IMR-90 (cell line): ENCODE data around the gene CCDC141. TPM values are rescaled to one million over a fixed set of nuclear protein-coding genes. Genes with fewer than 3 reads are reported as not detected.

Source experiments
- ATAC-seq: fragments of 200-7000 bp; cut with Tn5 transposase; 2 replicates; pipeline ENCODE4 v1.9.1; 2020; ENCODE audit warnings: low read depth, mild to moderate bottlenecking, moderate library complexity
- BruUV-seq: library from RNA; stranded (reverse); fragments of 400-500 nt; replicated peaks from 2 replicates; lab custom pipeline; 2021; lab: Mats Ljungman, UMichigan
- CTCF ChIA-PET: fragments of 300-600 bp; formaldehyde crosslinking; extraction: SDS; loops from one replicate; lab custom pipeline; 2021; ENCODE audit warnings: antibody characterized with exemption; lab: Yijun Ruan, JAX
- POLR2A ChIA-PET: fragments of 300-600 bp; sonication (Branson Sonifier 250); formaldehyde crosslinking; loops from one replicate; lab custom pipeline; 2022; ENCODE audit warnings: antibody characterized with exemption; ENCODE audit not compliant: unreplicated experiment; lab: Charles Lee
- DNase-seq: peaks from one replicate; pipeline ENCODE4 v3.0.0; 2013
- H2AFZ ChIP-seq: replicated peaks from 2 replicates; pipeline ENCODE3; 2013; ENCODE audit warnings: low read length, mild to moderate bottlenecking; ENCODE audit not compliant: poor library complexity
- H2AK5ac ChIP-seq: 2 replicates; pipeline ENCODE4 v1.6.1; 2013; ENCODE audit warnings: low read depth, low read length, inconsistent platforms
- H2AK9ac ChIP-seq: replicated peaks from 2 replicates; pipeline ENCODE3; 2013; ENCODE audit warnings: mild to moderate bottlenecking, low read depth, low read length, moderate library complexity; ENCODE audit not compliant: poor library complexity
- H2BK120ac ChIP-seq: 2 replicates; pipeline ENCODE4 v1.6.1; 2013; ENCODE audit warnings: low read depth, low read length, inconsistent platforms
- H2BK15ac ChIP-seq: 3 replicates; pipeline ENCODE4 v1.6.1; 2013; ENCODE audit warnings: low read depth, low read length, inconsistent platforms
- H2BK20ac ChIP-seq: 2 replicates; pipeline ENCODE4 v1.6.1; 2013; ENCODE audit warnings: low read depth, mild to moderate bottlenecking, inconsistent platforms, low read length, moderate library complexity
- H2BK5ac ChIP-seq: 2 replicates; pipeline ENCODE4 v1.6.1; 2013; ENCODE audit warnings: mild to moderate bottlenecking, low read depth, low read length, inconsistent platforms; ENCODE audit not compliant: poor library complexity, severe bottlenecking
- H3K14ac ChIP-seq: replicated peaks from 2 replicates; pipeline ENCODE4 v1.6.1; 2013; ENCODE audit warnings: low read depth, low read length, inconsistent platforms
- H3K18ac ChIP-seq: 2 replicates; pipeline ENCODE4 v1.6.1; 2013; ENCODE audit warnings: low read depth, low read length, control low read depth
- H3K23ac ChIP-seq: 2 replicates; pipeline ENCODE4 v1.6.1; 2013; ENCODE audit warnings: low read depth, low read length, inconsistent platforms
- H3K27ac ChIP-seq: 2 replicates; pipeline ENCODE4 v1.5.1; 2013; ENCODE audit warnings: mild to moderate bottlenecking, control low read depth, low read length; ENCODE audit not compliant: insufficient read depth
- H3K27me3 ChIP-seq: 2 replicates; pipeline ENCODE4 v1.6.1; 2013; ENCODE audit warnings: low read length; ENCODE audit not compliant: control insufficient read depth, insufficient read depth
- H3K36me3 ChIP-seq: 2 replicates; pipeline ENCODE4 v1.6.1; 2013; ENCODE audit warnings: low read length, mixed read lengths; ENCODE audit not compliant: control insufficient read depth, insufficient read depth
- H3K4ac ChIP-seq: 2 replicates; pipeline ENCODE4 v1.6.1; 2013; ENCODE audit warnings: low read depth, low read length, inconsistent platforms
- H3K4me1 ChIP-seq: 2 replicates; pipeline ENCODE4 v1.6.1; 2013; ENCODE audit warnings: low read length, mixed read lengths; ENCODE audit not compliant: control insufficient read depth, insufficient read depth
- H3K4me2 ChIP-seq: 2 replicates; pipeline ENCODE4 v1.6.1; 2013; ENCODE audit warnings: low read depth, mild to moderate bottlenecking, control low read depth, low read length, moderate library complexity
- H3K4me3 ChIP-seq: 2 replicates; pipeline ENCODE4 v1.5.1; 2013; ENCODE audit warnings: low read depth, mild to moderate bottlenecking, control low read depth, low read length, moderate library complexity; ENCODE audit not compliant: insufficient read depth
- H3K56ac ChIP-seq: 2 replicates; pipeline ENCODE4 v1.6.1; 2013; ENCODE audit warnings: low read length, inconsistent platforms; ENCODE audit not compliant: insufficient read depth; ENCODE audit errors: extremely low read depth
- H3K79me1 ChIP-seq, 2 experiments: 2 replicates each; pipeline ENCODE4 v1.6.1; 2013; ENCODE audit warnings: low read length in 2 of 2, inconsistent platforms in 1 of 2, low read depth in 1 of 2
- H3K9ac ChIP-seq: 2 replicates; pipeline ENCODE4 v1.6.1; 2013; ENCODE audit warnings: low read depth, low read length, control low read depth
- H3K9me1 ChIP-seq: 2 replicates; pipeline ENCODE4 v1.6.1; 2013; ENCODE audit warnings: low read length, inconsistent platforms; ENCODE audit not compliant: insufficient read depth
- H3K9me3 ChIP-seq: 2 replicates; pipeline ENCODE4 v1.6.1; 2013; ENCODE audit warnings: low read length; ENCODE audit not compliant: control insufficient read depth, insufficient read depth
- H4K20me1 ChIP-seq: 2 replicates; pipeline ENCODE4 v1.6.1; 2013; ENCODE audit warnings: low read length, inconsistent platforms; ENCODE audit not compliant: insufficient read depth
- H4K5ac ChIP-seq: 2 replicates; pipeline ENCODE4 v1.6.1; 2013; ENCODE audit warnings: mild to moderate bottlenecking, low read depth, low read length, control low read depth
- H4K8ac ChIP-seq, 2 experiments: 2 replicates each; pipeline ENCODE4 v1.6.1; 2013; ENCODE audit warnings: low read depth in 2 of 2, low read length in 2 of 2, control low read depth in 1 of 2, inconsistent platforms in 1 of 2
- H4K91ac ChIP-seq: 2 replicates; pipeline ENCODE4 v1.6.1; 2013; ENCODE audit warnings: low read depth, low read length, inconsistent platforms; ENCODE audit not compliant: insufficient read depth
- BHLHE40 ChIP-seq: fragments of 150-350 bp; IDR thresholded peaks from 2 replicates; pipeline ENCODE4 v1.6.1; 2016; ENCODE audit warnings: mild to moderate bottlenecking, low read depth, low read length
- RCOR1 ChIP-seq: IDR thresholded peaks from 2 replicates; pipeline ENCODE4 v1.6.1; 2012; ENCODE audit warnings: mild to moderate bottlenecking, low read length, improper control_type of control experiment; ENCODE audit not compliant: insufficient replicate concordance
- dilution Hi-C: fragments of 300-500 bp; cut with HindIII; formaldehyde crosslinking; loops from one replicate; pipeline ENCODE4 v1.14.3; 2018; ENCODE audit warnings: low sequenced_read_pairs; ENCODE audit not compliant: unreplicated experiment
- in situ Hi-C: fragments of 300-500 bp; cut with MboI; formaldehyde crosslinking; loops from 3 replicates; pipeline ENCODE4 v1.14.3; 2019; ENCODE audit warnings: low sequenced_read_pairs, inconsistent platforms, mixed read lengths
- intact Hi-C: fragments of 100-400 bp; cut with micrococcal nuclease; formaldehyde crosslinking; loops from 2 replicates; pipeline ENCODE4 v1.10.0; 2022
- polyA plus RNA-seq, 3 experiments: library from polyadenylated mRNA; depleted of rRNA; stranded (reverse); fragments of >200 nt; gene quantifications; 2 replicates each; pipeline ENCODE4 v1.2.3, GENCODE V29; 2012; ENCODE audit warnings: low replicate concordance in 1 of 3
- total RNA-seq: library from RNA; depleted of rRNA; stranded (reverse); fragments of >200 nt; gene quantifications from 2 replicates; pipeline ENCODE4 v1.2.3, GENCODE V29; 2012

Gene CCDC141
- total and polyA plus RNA-seq, 2 of the 4 experiments (the other 2 are of a cell fraction) = not detected

GRCh38 chr2:179081954-179082353 is 32.0 kb upstream of the CCDC141 start:
- no peak overlapping the region for H3K4me3 ChIP-seq
- no peak overlapping the region for H2BK120ac ChIP-seq
- intact Hi-C loops = no loop called here
- no peaks in the 10 kb centered on the region for H3K4me1 ChIP-seq
- no peak overlapping the region for H3K4me2 ChIP-seq
- TF ChIP-seq BHLHE40 (no peak), RCOR1 (no peak)
- no peak overlapping the region for H4K91ac ChIP-seq
- H4K5ac ChIP-seq = no peak overlapping the region
- H3K14ac ChIP-seq = no peak overlapping the region
- no peak overlapping the region for H2BK20ac ChIP-seq
- no peak overlapping the region for H3K23ac ChIP-seq
- no peak overlapping the region for H3K9ac ChIP-seq
- H2AK9ac ChIP-seq = no peak overlapping the region
- no peak overlapping the region for H3K56ac ChIP-seq
- ChIA-PET CTCF (no interaction called here), POLR2A (no interaction called here)
- H4K8ac ChIP-seq = no peak overlapping the region
- in situ Hi-C loops = no loop called here
- H3K27ac ChIP-seq = no peak overlapping the region
- no peaks in the 10 kb centered on the region for H3K79me1 ChIP-seq
- H3K9me1 ChIP-seq = no peaks in the 10 kb centered on the region
- no peak overlapping the region for H3K18ac ChIP-seq
- no peak overlapping the region for H2AK5ac ChIP-seq
- H3K4ac ChIP-seq = no peak overlapping the region
- H3K27me3 ChIP-seq = no peaks in the 10 kb centered on the region
- dilution Hi-C loops = no loop called here
- H2BK15ac ChIP-seq = no peak overlapping the region
- DNase-seq (no peak), ATAC-seq (no peak)
- no peak overlapping the region for H2BK5ac ChIP-seq
- BruUV-seq = no TSS peak
- no peaks in the 10 kb centered on the region for H3K9me3 ChIP-seq
- H4K20me1 ChIP-seq = no peaks in the 10 kb centered on the region
- H3K36me3 ChIP-seq = no peaks in the 10 kb centered on the region
- no peak overlapping the region for H2AFZ ChIP-seq
